Measurements from ENCODE around the gene HSD3B7. TPM values are rescaled to one million over a fixed set of nuclear protein-coding genes. Genes with fewer than 3 reads are reported as not detected.
A peak's percentile ranks its signal among the peaks of the same experiment; 100 is the strongest.

Gene HSD3B7
- total RNA-seq, 1 experiment from 2014 or later, result 33.8 TPM

DNA sequence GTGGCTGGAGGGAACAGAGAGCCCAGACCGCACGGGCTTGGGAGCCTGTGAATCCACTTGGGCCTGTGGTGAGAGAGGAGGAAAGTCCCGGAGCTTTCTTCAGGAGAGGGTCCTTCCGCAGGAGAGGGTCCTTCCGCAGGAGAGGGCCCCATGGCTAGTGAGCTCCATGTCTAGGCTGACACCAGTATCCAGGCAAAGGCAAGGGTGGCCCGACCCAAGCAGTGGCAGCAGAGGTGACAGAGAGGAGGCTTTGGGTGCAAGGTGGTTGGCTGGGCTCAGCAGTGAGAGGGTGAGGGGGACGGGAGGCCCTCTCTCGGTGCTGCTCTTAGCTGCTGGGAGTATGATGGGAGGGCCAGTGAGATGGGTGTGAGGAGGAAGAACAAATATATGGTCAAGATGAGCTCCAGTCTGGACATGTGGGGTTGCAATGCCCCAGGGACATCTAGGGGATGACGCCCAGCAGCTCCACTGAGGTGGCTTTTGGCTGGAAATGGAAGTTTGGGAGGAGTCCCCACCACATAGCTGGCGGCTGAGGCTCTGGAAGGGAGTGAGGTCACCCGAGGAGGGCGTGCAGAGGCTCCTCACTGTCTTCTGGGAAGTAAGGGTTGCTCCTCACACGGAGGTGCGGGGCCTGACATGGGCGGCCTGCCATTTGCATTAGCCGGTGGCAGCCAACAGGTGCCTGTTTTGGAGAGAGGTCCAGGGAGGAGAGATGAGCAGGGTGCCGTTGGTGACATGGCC lies 2.3 kb upstream of the HSD3B7 start:
- no peak for DNase-seq (ENCODE audit: low spot score)

GRCh38 chr16:30983289-30983889 lies 1.6 kb upstream of the HSD3B7 start:
- no peak for DNase-seq (ENCODE audit: low spot score)

DNA sequence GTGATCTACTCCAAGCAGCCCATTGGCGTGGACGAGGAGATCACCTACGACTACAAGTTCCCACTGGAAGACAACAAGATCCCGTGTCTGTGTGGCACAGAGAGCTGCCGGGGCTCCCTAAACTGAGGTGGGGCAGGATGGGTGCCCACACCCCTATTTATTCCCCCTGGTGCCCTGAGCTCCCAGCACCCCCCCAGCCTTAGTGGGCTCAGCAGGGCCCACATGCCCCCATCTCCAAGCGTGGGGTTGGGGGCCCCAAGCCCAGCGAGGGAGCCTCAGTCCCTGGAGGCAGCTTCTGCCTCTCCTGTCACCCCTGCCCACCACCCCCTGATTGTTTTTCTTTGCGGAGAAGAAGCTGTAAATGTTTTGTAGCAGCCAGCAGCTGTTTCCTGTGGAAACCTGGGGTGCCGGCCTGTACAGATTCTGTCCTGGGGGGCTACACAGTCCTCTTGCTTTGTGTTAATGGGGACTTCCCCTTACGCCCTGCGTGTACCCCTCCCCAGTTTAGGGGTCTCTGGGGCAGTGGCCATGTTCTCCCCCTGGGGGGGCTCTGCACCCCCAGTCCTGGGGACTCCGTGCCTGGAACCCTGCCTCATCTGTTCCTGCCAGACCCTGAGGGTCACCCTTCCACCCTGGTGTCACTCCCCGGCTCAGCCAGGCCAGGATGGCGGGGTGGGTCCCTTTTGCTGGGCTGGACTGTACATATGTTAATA lies 953 bp upstream of the HSD3B7 start:
- DNase-seq (ENCODE audit: low spot score), result no peak

DNA sequence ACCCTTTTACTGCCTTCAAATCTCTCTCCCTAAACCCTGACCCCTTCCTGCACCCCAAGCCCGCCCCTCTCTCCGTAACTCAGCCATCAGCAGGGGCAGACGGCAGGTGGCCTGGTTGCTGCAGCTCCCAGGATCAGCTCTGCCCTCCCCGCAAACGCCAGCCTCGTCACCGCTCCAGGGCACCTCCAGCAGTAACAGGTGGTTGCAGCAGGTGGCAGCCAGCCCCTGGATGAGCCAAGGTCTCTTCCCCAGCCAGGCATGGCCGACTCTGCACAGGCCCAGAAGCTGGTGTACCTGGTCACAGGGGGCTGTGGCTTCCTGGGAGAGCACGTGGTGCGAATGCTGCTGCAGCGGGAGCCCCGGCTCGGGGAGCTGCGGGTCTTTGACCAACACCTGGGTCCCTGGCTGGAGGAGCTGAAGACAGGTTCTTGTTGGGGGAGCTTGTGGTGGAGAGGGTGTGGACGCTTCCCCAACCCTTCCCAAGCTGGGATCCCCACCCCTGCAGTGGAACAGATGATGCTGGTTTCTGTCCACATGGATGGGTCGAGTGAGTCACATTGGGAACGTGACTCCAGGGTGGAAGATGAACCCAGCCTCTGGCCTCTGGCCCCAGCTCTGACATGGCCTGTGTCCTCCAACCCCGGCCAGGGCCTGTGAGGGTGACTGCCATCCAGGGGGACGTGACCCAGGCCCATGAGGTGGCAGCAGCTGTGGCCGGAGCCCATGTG lies 558 bp downstream of the HSD3B7 start:
- peak; percentile 49 for DNase-seq (ENCODE audit: low spot score)

DNA sequence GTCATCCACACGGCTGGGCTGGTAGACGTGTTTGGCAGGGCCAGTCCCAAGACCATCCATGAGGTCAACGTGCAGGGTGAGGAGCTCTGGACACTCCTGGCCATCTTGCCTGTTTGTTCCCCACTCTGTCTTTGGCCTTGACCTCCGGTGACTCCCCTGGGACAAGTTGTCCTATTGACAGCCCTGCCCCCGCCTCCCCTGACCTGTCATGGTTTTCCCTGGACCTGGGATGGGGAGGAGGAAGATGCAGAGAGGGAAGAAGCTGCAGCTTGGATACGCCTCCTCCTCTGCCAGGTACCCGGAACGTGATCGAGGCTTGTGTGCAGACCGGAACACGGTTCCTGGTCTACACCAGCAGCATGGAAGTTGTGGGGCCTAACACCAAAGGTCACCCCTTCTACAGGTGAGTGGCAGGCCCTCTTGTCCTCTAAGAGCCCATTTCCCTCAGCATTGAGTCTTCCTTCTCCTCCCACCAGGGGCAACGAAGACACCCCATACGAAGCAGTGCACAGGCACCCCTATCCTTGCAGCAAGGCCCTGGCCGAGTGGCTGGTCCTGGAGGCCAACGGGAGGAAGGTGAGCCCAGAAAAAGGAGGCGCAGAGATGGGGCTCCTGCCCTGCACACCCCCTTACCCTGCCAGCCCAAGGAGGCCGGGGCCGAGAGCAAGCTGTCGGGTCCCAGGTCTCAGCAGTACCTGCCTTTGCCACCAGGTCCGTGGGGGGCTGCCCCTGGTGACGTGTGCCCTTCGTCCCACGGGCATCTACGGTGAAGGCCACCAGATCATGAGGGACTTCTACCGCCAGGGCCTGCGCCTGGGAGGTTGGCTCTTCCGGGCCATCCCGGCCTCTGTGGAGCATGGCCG lies 1.4 kb downstream of the HSD3B7 start:
- no peak for DNase-seq (ENCODE audit: low spot score)

DNA sequence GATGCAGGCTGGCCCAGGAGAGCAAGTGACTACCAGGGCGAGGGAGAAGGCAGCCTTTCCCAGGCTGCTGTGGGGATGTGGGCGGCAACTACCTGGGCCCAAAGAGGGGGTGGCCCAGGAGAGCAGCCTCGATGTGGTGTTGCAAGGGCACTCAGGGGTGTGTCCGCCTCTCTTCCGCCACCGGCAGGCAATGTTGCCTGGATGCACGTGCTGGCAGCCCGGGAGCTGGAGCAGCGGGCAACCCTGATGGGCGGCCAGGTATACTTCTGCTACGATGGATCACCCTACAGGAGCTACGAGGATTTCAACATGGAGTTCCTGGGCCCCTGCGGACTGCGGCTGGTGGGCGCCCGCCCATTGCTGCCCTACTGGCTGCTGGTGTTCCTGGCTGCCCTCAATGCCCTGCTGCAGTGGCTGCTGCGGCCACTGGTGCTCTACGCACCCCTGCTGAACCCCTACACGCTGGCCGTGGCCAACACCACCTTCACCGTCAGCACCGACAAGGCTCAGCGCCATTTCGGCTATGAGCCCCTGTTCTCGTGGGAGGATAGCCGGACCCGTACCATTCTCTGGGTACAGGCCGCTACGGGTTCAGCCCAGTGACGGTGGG lies 2.7 kb downstream of the HSD3B7 start:
- DNase-seq (ENCODE audit: low spot score), result no peak

- no peak for DNase-seq (ENCODE audit: low spot score)
Observed at GRCh38 chr16:30989469-30990047, 4.6 kb downstream of the HSD3B7 start.

DNA sequence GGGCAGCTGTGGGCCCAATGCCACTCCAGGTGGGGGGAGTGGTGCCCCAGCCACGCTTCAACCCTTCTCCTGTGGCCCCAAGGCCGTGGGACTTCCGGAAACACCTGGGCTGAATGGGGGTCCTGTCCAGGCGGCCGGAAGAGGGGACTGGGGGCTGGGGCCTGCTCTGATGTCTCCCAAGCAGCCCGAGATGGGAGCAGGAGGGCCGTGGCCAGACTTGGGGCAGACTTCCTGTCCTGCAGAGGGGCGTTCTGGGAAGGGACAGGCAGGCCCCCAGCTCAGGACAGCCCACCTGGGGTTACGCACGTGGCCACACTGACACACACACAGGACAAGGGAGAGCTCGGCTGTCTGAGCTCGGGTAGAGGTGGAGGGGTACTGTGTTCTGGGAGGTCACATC lies 5.1 kb downstream of the HSD3B7 start:
- DNase-seq (ENCODE audit: low spot score), result no peak

- no peak for DNase-seq (ENCODE audit: low spot score)
Observed at GRCh38 chr16:30991052-30991451, 6.0 kb downstream of the HSD3B7 start.

DNA sequence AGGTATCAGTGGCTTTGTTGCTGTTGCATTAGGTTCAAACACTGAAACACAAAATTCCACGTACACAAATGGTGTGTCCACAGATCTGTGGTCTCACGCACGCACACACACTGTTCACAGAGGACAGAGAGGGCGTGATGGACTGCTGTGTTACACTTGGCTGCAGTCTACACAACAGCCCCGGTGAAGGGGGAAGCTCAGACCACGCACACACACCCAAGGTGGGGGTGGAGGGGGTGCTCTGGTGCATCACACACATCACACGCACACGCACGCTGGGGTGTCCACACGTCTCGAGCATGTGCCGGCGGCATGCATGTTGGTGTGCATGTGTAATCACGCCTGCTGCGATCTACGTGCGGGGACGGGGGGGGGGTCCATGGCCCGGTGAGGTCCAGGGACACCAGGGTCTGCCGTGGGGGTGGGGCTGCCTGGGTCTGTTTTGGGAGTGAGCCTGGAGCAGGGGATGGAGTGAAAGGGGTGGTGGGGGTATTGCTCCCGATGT lies 7.3 kb downstream of the HSD3B7 start:
- no peak for DNase-seq (ENCODE audit: low spot score)

DNA sequence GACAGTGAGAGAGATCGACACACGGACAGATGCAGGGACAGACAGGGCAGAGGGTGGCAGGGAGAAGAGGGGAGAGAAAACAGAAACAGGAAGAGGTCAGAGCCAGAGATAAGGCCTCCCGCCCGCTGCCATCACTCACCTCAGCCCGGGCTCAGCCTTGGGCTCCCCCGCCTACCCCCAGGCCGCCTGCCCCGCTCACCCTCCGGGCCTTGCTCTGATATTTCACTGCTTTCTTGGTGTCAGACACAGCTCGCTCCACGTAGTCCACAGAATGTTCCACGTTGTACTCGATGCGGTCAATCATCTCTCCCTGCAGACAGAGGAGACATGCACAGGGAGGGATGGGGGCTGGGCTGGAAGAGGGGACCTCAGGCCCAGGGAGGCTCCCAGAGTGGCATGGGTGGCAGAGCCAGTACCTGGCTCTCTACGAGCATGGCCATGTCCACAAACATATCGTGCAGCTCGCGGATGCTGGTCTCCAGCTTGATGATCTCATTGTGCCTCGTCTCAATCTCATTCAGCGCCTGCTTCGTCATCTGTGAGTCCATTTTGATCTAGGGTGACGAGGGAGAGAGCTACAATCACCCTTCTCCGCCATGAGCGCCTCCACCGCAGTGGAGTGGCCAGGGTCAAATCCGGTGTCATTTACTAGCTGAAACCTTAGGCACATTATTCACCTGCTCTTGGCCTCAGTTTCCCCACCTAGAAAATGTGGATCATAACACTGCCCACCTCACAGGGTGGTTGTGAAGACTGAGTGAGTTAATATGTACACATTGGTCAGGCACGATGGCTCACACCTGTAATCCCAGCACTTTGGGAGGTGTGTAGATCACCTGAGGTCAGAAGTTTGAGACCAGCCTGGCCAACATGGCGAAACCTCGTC lies 8.2 kb downstream of the HSD3B7 start:
- DNase-seq (ENCODE audit: low spot score), result no peak

DNA sequence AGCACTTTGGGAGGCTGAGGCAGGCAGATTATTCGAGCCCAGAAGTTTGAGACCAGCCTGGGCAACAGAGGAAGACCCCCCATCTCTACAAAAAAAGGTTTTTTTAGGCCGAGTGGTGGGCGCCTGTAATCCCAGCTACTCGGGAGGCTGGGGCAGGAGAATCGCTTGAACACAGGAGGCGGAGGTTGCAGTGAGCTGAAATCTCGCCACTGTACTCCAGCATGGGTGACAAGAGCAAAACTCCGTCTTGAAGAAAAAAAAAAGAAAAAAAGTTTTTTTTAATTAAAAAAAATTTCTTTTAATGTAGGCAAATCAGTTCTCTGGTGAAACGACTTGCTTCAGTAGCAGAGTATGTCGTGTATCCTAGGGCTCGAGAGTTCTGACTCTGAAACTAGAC lies 10.9 kb downstream of the HSD3B7 start:
- no peak for DNase-seq (ENCODE audit: low spot score)

- DNase-seq (ENCODE audit: low spot score), result no peak
Observed at GRCh38 chr16:30996324-30996984, 11.4 kb downstream of the HSD3B7 start.

DNA sequence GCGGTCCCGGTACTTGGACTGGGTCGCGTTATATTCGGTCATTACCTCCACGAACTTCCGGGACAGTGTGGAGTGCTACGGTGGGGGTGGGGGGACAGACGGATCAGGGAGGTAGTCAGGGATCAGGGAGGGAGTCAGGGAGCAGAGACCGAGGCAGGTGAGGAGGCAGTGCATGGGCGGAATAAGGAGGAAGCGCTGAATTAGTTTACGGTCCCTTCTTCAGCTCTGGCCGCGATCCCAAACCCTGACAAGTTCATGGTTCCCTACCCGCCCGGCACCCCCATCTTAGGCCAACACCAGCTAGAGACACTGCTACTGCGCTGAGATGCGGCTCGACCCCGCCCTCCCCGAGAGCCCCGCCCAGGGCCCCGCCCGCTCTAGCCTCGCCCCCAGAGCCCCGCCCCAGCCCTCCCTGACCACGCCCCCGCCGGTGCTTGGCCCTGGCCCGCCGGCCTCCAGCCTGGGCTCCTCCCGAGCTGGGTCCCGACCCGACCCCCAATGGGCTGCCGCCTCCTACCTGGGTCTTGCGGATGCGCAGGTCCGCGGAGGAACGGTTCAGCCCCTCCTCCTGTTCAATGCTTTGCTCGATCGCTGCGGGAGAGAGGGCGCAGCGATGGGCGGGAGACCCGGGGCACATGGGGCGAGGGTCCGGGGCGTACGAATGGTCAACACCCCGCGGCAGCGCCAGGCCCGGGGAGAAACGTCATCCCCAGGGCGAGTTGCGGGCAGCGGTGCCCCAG lies 12.1 kb downstream of the HSD3B7 start:
- peak; percentile 54 for DNase-seq (ENCODE audit: low spot score)

- peak; percentile 94 for DNase-seq (ENCODE audit: low spot score)
Observed at GRCh38 chr16:30997725-30998711, 13.0 kb downstream of the HSD3B7 start.

DNA sequence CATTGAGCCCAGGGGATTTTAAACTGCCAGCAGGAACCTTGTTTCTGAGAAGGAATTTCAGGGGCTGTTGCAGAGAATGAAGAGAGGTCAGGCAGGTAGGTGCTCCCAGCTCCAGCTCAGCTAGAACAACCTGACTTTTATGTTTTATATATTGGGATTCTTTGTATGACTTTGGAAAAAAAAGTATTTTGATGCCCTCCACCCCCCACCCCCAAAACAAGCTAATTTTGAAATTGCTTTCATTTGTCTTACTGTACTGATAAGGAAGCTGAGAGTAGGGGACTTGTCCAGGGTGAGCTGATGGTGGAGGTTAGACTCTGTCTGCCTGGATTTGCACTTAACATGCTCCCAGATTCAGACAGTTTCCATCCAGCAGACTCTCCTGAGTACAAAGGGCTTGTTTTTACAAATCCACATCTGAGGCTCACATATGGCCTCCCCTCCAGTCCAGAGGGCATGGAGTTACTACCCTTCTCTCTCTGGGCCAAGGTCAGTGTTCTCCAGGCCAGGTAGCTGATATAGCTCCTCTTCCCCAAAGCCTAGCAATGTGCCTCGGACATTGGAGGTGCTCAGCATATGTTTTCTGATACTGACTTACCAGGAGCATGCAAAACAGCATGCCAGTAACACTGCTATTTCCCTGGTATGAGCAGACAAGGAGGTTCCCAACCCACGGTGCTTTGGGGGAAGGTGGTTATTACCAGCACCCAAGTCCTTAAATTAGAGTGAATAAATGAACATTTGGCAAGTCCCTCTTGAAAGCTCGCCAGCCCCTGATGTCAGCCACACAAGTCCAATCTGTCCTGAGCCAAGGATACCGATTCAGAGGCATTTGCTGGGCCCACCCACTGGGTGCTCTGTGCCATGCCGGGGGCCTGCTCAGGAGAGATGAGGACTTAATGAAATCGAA lies 14.1 kb downstream of the HSD3B7 start:
- no peak for DNase-seq (ENCODE audit: low spot score)
